ENCODE results near the gene LBHD2.
"Not testable (repeated sequence)": the region's sequence is repeated elsewhere in the genome, so short reads cannot be mapped to it uniquely, and the experiment has no call there.

The LBHD2 gene

DNA sequence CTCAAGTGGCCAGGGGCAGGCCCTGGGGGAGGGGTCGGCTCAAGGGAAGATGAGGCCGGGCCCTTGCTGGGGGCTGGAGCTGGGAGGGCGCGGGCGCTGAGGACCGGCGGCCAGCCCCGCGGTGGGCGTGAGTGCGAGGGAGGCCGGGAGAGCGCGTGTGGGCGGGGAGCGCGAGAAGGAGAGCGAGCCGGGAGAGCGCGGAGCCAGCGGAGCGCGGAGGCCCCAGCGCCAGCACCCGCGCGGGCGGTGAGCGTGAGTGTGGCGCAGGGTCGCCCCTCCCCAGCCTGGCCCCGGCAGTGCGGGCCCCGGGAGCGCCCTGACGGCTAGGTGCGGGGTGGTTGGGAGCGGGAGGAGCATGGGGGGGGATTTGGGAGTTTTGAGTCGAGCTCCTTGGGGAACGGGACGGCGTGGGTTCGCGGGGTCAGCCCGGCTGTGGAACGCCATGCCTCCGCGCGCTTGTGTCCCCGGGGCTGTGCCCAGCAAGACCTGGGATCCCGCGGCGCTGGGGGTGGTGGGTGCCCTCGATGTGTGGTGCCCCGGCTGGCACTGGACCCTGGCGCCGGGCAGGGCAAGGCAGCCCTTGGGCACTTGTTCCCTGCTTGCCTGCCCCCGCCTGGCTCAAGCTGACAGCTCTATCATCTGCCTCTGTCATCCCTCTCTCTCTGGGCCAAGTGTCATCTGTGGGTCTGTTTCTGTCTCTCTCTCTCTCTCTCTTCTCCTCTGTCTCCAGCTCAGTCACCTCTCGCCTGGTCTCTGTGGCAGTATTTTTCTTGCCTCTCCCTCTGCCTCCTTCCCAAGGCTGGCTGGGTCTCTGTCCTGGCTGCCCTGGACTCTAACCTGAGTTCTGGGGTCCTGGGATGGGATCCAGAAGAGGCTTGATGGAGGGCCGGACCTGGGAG is at the start of gene LBHD2:
LBHD2 (plus strand) TSS at position 190 of the 899 bp plus-strand sequence. CDS start 1,803 bp downstream, outside the sequence.
- DNase-seq (ENCODE audit: low read depth) = no peak

- no peak for DNase-seq (ENCODE audit: low read depth)
Measured at GRCh38 chr14:103041464-103041863, 42.5 kb upstream of the LBHD2 start.

DNA sequence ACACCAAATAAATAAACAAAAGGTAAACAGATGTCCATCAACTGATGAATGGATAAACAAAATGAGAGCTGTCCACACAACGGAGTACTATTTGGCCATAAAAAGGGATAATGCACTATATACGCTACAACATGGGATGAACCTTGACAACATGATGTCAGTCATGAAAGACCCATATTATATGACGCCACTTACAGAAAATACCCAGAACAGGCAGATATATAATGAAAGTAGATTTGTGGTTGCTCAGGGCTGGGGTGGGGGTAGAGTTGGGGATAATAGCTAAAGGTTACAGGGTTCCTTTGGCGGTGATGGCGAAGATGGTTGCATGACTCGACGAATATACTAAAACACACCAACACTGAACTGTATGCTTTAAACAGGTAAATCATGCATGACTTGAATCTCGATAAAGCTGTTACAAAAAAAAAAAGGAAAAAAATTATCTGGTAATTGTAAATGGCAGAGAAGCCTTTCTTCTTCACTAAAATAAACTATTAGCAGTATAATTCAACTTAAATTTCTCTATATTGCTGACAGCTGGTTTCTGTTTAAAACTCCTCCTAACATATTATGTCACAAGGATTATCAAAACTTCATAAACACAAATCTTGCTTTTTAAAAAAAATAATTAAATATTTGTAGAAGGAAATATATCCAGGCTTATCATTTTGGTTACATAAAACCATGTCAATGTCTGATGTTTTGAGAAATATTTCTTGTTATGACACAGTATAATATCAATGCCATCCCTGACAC is 40.6 kb upstream of the LBHD2 start:
- DNase-seq (ENCODE audit: low read depth) = no peak

GRCh38 chr14:103045371-103045869 is 38.6 kb upstream of the LBHD2 start:
- DNase-seq (ENCODE audit: low read depth) = no peak

DNA sequence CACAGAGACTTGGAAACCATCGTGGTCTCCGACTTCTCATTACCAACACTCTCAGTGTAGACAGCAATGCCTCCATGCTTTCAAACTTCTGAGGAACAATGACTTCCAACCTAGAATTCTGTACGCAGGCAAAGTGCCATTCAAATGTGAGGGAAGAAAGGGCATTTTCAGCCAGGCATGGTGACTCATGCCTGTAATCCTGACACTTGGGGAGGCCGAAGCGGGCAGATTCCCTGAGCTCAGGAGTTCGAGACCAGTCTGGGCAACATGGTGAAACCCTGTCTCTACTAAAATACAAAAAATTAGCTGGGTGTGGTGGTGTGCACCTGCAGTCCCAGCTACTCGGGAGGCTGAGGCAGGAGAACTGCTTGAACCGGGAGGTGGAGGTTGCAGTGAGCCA is 36.6 kb upstream of the LBHD2 start:
- DNase-seq (ENCODE audit: low read depth) = not testable (repeated sequence)

GRCh38 chr14:103050935-103051334 is 33.1 kb upstream of the LBHD2 start:
- no peak for DNase-seq (ENCODE audit: low read depth)

DNA sequence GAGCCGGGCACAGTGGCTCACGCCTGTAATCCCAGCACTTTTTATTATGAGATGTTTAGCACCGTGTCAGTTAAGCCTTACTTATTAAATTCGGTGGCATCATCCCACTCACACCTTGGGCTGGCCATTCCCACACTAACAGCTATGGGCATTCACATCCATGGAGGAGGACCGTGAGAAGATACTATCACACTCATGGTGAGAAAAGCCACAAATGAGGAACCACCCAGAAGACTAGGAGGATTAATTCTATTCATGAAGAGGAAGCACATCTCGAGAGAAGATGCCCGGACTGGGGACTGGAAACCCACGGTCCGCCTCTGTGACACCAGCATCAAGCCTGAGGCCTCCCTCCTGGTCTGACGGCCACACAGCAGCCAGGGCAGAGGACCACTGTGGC is 31.6 kb upstream of the LBHD2 start:
- no peak for DNase-seq (ENCODE audit: low read depth)

- no peak for DNase-seq (ENCODE audit: low read depth)
Measured at GRCh38 chr14:103055695-103056094, 28.3 kb upstream of the LBHD2 start.

- DNase-seq (ENCODE audit: low read depth) = peak; percentile 85
Measured at GRCh38 chr14:103056322-103057027, 27.5 kb upstream of the LBHD2 start.

DNA sequence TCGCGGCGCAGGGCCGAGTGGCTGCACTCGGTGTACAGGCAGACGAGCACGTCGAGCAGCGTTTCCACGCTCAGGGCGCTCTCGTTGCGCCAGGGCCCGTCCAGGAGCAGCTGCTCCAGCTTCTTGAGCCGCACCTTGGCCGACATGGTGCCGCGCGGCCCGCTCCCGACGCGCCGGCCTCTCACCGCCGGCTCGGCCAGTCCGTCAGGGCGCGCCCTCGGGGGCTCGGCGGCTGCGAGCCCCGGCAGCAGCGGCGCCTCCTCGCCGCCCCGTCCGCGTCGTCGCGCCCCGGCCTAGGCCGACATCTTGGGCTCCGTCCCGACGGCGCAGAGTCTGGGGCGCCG is 27.0 kb upstream of the LBHD2 start:
- DNase-seq (ENCODE audit: low read depth) = no peak

- DNase-seq (ENCODE audit: low read depth) = peak; percentile 94
Measured at GRCh38 chr14:103057372-103058163, 26.4 kb upstream of the LBHD2 start, which contains the start of gene CDC42BPB. CDC42BPB (minus strand) TSS chr14:103057549; CDS start chr14:103057173, 376 bp downstream.

- DNase-seq (ENCODE audit: low read depth) = peak; percentile 36
Measured at GRCh38 chr14:103058164-103059055, 25.6 kb upstream of the LBHD2 start.

GRCh38 chr14:103059556-103059955 is 24.5 kb upstream of the LBHD2 start:
- DNase-seq (ENCODE audit: low read depth) = no peak

DNA sequence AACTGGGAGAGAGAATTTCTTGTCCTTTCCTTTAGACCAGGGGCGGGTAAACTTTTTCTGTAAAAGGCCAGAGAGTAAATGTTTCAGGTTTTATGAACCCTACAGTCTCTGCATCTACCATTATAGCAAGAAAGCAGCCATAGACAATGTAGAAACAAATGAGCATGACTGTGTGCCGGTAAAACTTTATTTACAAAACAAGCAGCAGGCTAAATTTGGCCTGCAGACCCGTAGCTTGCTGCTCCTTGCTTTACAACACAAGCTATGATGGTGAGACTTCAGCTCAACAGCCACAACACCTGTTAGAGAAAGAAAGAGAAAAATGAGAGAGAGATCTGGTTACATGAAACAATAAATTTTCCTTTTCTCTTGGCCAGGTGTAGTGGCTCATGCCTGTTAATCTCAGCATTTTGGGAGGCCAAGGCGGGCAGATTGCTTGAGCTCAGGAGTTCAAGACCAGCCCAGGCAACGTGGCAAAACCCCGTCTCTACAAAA is 22.5 kb upstream of the LBHD2 start:
- no peak for DNase-seq (ENCODE audit: low read depth)

DNA sequence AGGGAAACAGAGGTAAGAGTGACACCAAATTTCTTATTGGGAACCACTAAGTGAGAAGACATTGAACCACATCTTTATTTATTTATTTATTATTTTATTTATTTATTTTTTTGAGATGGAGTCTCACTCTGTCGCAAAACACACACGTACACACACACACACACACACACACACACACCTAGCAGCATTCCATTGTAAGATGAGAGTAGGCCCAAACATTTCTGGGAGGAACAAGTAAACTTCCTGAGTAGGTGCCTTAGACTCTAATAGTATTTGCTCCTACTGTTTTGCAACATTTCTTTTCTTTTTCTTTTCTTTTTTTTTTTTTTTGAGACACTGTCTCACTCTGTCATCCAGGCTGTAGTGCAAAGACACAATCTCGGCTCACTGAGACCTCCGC is 19.6 kb upstream of the LBHD2 start:
- no peak for DNase-seq (ENCODE audit: low read depth)

DNA sequence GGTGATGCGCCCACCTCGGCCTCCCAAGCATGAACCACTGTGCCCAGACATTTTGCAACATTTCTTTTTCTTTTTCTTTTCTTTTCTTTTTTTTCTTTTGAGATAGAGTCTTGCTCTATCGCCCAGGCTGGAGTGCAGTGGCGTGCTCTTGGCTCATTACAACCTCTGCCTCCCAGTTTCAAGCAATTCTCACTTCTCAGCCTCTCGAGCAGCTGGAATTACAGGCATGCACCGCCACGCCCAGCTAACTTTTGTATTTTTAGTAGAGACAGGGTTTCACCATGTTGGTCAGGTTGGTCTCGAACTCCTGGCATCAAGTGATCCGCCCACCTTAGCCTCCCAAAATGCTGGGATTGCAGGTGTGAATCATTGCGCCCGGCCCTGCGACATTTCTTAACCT is 19.0 kb upstream of the LBHD2 start:
- no peak for DNase-seq (ENCODE audit: low read depth)

DNA sequence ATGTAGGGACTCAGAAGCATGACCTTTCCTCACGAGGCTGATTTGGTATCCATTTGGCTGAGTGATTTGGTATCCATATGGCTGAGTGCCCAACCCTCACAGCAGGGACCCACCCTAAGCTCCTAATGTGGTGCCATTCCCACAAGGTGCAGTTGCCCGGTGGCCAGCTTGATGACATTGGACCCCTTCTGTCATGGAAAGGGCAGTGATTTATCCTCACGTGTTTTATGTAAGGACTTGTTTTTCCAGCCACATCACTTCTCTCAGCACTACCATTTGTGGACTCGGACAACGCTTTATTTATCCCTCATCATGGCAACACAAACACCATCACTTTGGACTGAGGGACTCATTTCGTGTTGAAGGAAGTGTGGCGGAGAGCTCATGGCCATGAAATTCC is 18.1 kb upstream of the LBHD2 start:
- no peak for DNase-seq (ENCODE audit: low read depth)

- no peak for DNase-seq (ENCODE audit: low read depth)
Measured at GRCh38 chr14:103066399-103066798, 17.6 kb upstream of the LBHD2 start.

DNA sequence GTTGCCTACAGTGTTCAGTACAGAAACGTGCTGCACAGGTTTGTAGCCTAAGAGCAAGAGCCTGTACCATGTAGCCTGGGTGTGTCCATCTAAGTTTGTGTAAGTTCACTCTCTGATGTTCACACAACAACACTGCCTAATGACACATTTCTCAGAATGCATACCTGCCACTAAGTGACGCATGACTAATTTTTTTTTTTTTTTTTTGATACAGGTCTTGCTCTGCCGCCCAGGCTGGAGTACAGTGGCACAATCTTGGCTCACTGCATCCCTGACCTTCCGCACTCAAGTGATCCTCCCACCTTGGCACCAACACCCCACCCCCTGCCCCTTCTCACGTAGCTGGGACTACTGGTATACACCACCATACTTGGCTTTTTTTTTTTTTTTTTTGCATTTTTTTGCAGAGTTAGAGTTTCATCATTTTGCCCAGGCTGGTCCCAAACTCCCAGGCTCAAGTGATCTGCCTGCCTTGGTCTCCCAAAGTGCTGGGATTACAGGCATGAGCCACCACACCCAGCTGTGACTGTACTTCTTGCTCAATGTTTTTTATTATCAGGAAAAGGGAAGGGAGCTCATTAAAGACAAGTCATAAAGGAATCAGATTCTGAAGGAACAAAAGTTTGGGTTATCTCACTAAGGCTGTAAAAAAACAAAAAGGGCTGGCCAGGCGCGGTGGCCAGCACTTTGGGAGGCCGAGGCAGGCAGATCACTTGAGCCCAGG is 16.6 kb upstream of the LBHD2 start:
- peak; percentile 86 for DNase-seq (ENCODE audit: low read depth)

All from EH (cell line).